ENCODE measurements around the gene MIPEP.

- TF ChIP-seq CTCF (IDR thresholded peaks at IDR 0.05) = no peak
- no peak for TF ChIP-seq ZNF302 (CRISPR knock-in tag; IDR thresholded peaks at IDR 0.05)
Measured at GRCh38 chr13:23806874-23807526, 82.2 kb downstream of the MIPEP start.
